Measurements from ENCODE around the gene PLA2G4C. TPM values are rescaled to one million over a fixed set of nuclear protein-coding genes. Genes with fewer than 3 reads are reported as not detected.

PLA2G4C gene
- total RNA-seq, 4 donors from 2014 or later: 1.4 to 7.6 (median 4.5) TPM

DNA sequence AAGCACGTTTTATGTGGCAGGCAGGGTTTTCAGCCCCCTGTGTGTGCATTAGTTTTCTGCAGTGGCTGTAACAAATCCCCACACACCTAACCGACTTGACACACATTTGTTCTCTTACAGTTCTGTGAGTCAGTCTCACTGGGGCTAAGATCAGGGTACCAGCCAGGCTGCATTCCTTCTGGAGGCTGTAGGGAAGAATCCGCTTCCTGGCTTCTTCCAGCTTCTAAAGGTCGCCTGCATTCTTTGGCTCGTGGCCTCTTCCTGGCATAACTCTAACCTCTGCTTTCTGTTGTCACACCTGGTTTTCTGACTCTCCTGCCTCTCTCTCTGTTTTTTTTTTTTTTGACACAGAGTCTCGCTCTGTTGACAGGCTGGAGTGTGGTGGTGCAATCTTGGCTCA lies 109.8 kb downstream of the PLA2G4C start:
- TF ChIP-seq, protein P1, sequence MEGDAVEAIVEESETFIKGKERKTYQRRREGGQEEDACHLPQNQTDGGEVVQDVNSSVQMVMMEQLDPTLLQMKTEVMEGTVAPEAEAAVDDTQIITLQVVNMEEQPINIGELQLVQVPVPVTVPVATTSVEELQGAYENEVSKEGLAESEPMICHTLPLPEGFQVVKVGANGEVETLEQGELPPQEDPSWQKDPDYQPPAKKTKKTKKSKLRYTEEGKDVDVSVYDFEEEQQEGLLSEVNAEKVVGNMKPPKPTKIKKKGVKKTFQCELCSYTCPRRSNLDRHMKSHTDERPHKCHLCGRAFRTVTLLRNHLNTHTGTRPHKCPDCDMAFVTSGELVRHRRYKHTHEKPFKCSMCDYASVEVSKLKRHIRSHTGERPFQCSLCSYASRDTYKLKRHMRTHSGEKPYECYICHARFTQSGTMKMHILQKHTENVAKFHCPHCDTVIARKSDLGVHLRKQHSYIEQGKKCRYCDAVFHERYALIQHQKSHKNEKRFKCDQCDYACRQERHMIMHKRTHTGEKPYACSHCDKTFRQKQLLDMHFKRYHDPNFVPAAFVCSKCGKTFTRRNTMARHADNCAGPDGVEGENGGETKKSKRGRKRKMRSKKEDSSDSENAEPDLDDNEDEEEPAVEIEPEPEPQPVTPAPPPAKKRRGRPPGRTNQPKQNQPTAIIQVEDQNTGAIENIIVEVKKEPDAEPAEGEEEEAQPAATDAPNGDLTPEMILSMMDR (IDR thresholded peaks at IDR 0.05): no peak
- TF ChIP-seq POLR2A (IDR thresholded peaks at IDR 0.05): no peak
- intact Hi-C loops (cut with DNase I; ENCODE audit: low total_unique reads): no loop called here
- H3K4me3 ChIP-seq (ENCODE audit: low read depth, poor library complexity, severe bottlenecking): no peak overlapping the region

DNA sequence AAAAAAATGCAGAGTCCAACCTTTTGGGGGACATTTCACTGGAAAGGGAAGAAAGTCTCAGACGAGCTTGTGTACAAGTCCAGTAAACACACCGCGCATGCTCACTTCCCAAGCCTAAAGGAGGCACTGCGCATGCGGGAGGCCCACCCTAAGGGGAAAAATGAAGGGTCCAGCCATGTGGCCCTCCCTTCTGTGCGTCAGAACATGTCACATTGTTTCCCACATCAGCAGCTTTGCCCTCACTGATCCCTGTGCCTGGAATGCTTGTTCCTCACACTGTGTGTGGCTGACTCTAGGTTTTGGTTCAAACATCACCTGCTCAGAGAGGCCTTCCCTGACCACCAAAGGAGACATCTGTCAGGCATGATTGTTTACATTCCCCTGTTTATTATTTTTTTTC lies 111.8 kb downstream of the PLA2G4C start:
- no peak for DNase-seq (ENCODE audit: low spot score in 2 of 2)
- 80 to 88% methylated on average over 6 of the region's 6 CpGs for WGBS, 2 donors
- no peak overlapping the region for H3K4me3 ChIP-seq (ENCODE audit: low read depth, poor library complexity, severe bottlenecking)
- intact Hi-C loops (cut with DNase I; ENCODE audit: low total_unique reads): no loop called here
- TF ChIP-seq, protein P1 (IDR thresholded peaks at IDR 0.05): no peak
- no peak for TF ChIP-seq POLR2A (IDR thresholded peaks at IDR 0.05)

More for the DNA sequence above, 109.8 kb downstream of the PLA2G4C start:
- no peak for DNase-seq (ENCODE audit: low spot score in 2 of 2)
- 74% methylated on average over 6 of the region's 6 CpGs for WGBS, 2 donors

Other genes with a start within 250 kb of the PLA2G4C start
- gene SULT2A1, start 224.5 kb downstream of the PLA2G4C start, total RNA-seq: not detected
- not detected for gene BSPH1, start 118.6 kb downstream of the PLA2G4C start, total RNA-seq
- gene ELSPBP1, start 116.2 kb downstream of the PLA2G4C start, total RNA-seq: not detected
- not detected for gene CABP5, start 66.7 kb downstream of the PLA2G4C start, total RNA-seq
- gene LIG1, start 59.5 kb upstream of the PLA2G4C start, total RNA-seq: 10 to 100 TPM; 20.8 to 44.2 (median 32.9) TPM
- gene ZSWIM9, start 59.9 kb upstream of the PLA2G4C start, total RNA-seq: 1 to 10 TPM; 5.5 to 9.9 (median 6.9) TPM
- 10 to 100 TPM in 3 of 4 donors, 1 to 10 TPM in 1; 9.3 to 14.1 (median 11.1) TPM for gene CARD8, start 145.1 kb upstream of the PLA2G4C start, total RNA-seq
- gene ZNF114, start 159.3 kb upstream of the PLA2G4C start, total RNA-seq: under 1 TPM in 3 of 4 donors, not detected in 1; 0.15 to 0.81 (median 0.62) TPM
- 10 to 100 TPM; 11.5 to 29.3 (median 14.7) TPM for gene EMP3, start 214.7 kb upstream of the PLA2G4C start, total RNA-seq